Upper lobe of left lung (tissue), 4 donors: ENCODE data around the gene BRPF1.

Experiments
- EP300 ChIP-seq, 4 donors: sonication (generic); formaldehyde crosslinking; IDR thresholded peaks; one replicate each; pipeline ENCODE4 v1.5.1; 2017; ENCODE audit warnings: antibody characterized with exemption in 4 of 4, control low read depth in 2 of 4
- TF ChIP-seq, protein P1 (sequence below), 6 experiments: fragments of 450-650 bp in 4 of 6; fragments of 200-600 bp in 2 of 6; sonication (generic) in 2 of 6; IDR thresholded peaks; one replicate each; pipeline ENCODE4 v1.5.1; 2016 to 2019; ENCODE audit warnings: antibody characterized with exemption in 6 of 6

DNA sequence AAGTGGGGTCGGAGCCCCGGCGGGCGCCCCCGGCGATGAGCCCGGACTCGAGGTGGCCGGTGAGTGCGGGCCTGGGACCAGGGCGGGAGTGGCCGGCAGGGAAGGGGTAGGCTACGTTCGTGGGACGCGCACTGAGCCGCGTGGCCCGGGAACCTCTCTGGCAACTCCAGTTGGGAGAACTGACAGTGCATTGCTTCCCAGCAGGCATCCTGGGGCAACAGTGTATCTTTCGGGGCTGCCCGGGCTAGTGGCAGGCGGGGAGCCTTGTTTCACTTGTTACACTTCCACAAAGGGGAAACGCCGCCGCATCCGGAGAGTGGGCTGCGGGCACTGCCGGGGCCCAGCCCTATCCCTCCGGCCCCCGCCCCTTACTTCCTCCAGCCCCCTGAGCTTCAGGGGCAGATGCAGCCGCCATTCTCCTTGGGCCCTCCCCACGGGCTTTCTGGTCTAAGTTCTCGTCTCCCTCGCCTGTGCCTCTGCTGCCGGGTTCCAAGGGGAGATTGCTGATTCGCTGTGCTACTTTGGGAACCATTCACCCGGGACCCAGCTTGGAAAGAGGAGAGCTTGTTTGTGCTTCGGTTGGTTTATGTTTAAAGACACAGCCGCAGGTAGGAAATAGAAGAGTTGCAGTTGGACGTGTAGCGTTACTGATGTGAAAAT lies 675 bp downstream of the BRPF1 start:
- TF ChIP-seq, protein P1, sequence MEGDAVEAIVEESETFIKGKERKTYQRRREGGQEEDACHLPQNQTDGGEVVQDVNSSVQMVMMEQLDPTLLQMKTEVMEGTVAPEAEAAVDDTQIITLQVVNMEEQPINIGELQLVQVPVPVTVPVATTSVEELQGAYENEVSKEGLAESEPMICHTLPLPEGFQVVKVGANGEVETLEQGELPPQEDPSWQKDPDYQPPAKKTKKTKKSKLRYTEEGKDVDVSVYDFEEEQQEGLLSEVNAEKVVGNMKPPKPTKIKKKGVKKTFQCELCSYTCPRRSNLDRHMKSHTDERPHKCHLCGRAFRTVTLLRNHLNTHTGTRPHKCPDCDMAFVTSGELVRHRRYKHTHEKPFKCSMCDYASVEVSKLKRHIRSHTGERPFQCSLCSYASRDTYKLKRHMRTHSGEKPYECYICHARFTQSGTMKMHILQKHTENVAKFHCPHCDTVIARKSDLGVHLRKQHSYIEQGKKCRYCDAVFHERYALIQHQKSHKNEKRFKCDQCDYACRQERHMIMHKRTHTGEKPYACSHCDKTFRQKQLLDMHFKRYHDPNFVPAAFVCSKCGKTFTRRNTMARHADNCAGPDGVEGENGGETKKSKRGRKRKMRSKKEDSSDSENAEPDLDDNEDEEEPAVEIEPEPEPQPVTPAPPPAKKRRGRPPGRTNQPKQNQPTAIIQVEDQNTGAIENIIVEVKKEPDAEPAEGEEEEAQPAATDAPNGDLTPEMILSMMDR (IDR thresholded peaks at IDR 0.05) = no peak
- no peak for TF ChIP-seq EP300 (IDR thresholded peaks at IDR 0.05)
